ENCODE data around the gene AP3S2.
"Not testable (repeated sequence)": the region's sequence is repeated elsewhere in the genome, so short reads cannot be mapped to it uniquely, and the experiment has no call there.

Gene AP3S2

GRCh38 chr15:89863918-89864317, 29.9 kb downstream of the AP3S2 start:
- DNase-seq: no peak

GRCh38 chr15:89860891-89861290, 32.9 kb downstream of the AP3S2 start:
- DNase-seq: no peak

- no peak for DNase-seq
Observed at GRCh38 chr15:89860431-89860830, 33.4 kb downstream of the AP3S2 start.

GRCh38 chr15:89858661-89859458, 34.9 kb downstream of the AP3S2 start:
- DNase-seq: no peak

- DNase-seq: no peak
Observed at GRCh38 chr15:89857673-89858072, 36.1 kb downstream of the AP3S2 start.

- no peak for DNase-seq
Observed at GRCh38 chr15:89855948-89856347, 37.8 kb downstream of the AP3S2 start.

- DNase-seq: not testable (repeated sequence)
Observed at GRCh38 chr15:89854863-89855262, 38.9 kb downstream of the AP3S2 start.

GRCh38 chr15:89852342-89852995, 41.3 kb downstream of the AP3S2 start:
- DNase-seq: no peak

- no peak for DNase-seq
Observed at GRCh38 chr15:89851673-89852341, 42.0 kb downstream of the AP3S2 start.

- no peak for DNase-seq
Observed at GRCh38 chr15:89848970-89849292, 44.9 kb downstream of the AP3S2 start.

GRCh38 chr15:89847101-89847500, 46.7 kb downstream of the AP3S2 start:
- DNase-seq: no peak

- no peak for DNase-seq
Observed at GRCh38 chr15:89845305-89845893, 48.4 kb downstream of the AP3S2 start.

GRCh38 chr15:89841962-89842361, 51.8 kb downstream of the AP3S2 start:
- DNase-seq: no peak

- no peak for DNase-seq
Observed at GRCh38 chr15:89841306-89841705, 52.5 kb downstream of the AP3S2 start.

- no peak for DNase-seq
Observed at GRCh38 chr15:89839167-89839810, 54.5 kb downstream of the AP3S2 start.

GRCh38 chr15:89837830-89838178, 56.0 kb downstream of the AP3S2 start:
- no peak for DNase-seq

GRCh38 chr15:89837134-89837829, 56.5 kb downstream of the AP3S2 start:
- no peak for DNase-seq

- DNase-seq: no peak
Observed at GRCh38 chr15:89836267-89837133, 57.3 kb downstream of the AP3S2 start.

- DNase-seq: no peak
Observed at GRCh38 chr15:89835176-89835564, 58.6 kb downstream of the AP3S2 start.

GRCh38 chr15:89834465-89835175, 59.2 kb downstream of the AP3S2 start:
- not testable (repeated sequence) for DNase-seq

GRCh38 chr15:89833966-89834365, 59.8 kb downstream of the AP3S2 start:
- DNase-seq: no peak

Data from activated T-cell treated with anti-CD3 and anti-CD28 coated beads for 4 hours (primary cell).